Thyroid gland (tissue), 4 donors: Measurements from ENCODE around the gene SPATA2. TPM values are rescaled to one million over a fixed set of nuclear protein-coding genes. Genes with fewer than 3 reads are reported as not detected.
A peak's percentile ranks its signal among the peaks of the same experiment; 100 is the strongest.

ENCODE experiments used
- DNase-seq, 2 donors: peaks; one replicate each; pipeline ENCODE4 v3.0.0-alpha.2; 2019
- H3K27ac ChIP-seq, 3 donors: fragments of 200-600 bp; sonication (generic); 1 replicate in 2 of 3; 2 replicates in 1 of 3; pipeline ENCODE4 v1.5.1; 2016 to 2019; ENCODE audit warnings: mild to moderate bottlenecking in 1 of 3, moderate library complexity in 1 of 3
- H3K27me3 ChIP-seq: fragments of 200-600 bp; sonication (generic); one replicate; pipeline ENCODE4 v1.5.1; 2019
- H3K36me3 ChIP-seq, 2 donors: fragments of 200-600 bp; sonication (generic); one replicate each; pipeline ENCODE4 v1.5.1; 2016 to 2019
- H3K4me1 ChIP-seq, 2 donors: fragments of 200-600 bp; sonication (generic); one replicate each; pipeline ENCODE4 v1.5.1; 2017 to 2019
- H3K4me3 ChIP-seq, 3 donors: fragments of 200-600 bp; sonication (generic); replicated peaks in 1 of 3; 1 replicate in 2 of 3; 2 replicates in 1 of 3; pipeline ENCODE4 v1.5.1; 2016; ENCODE audit warnings: mild to moderate bottlenecking in 1 of 3
- H3K9me3 ChIP-seq: fragments of 200-600 bp; sonication (generic); one replicate; pipeline ENCODE4 v1.5.1; 2017
- CTCF ChIP-seq, 6 experiments: fragments of 200-600 bp in 3 of 6; fragments of 450-650 bp in 3 of 6; sonication (generic) in 3 of 6; IDR thresholded peaks; one replicate each; pipeline ENCODE4 v1.5.1; 2016 to 2019; ENCODE audit warnings: antibody characterized with exemption in 6 of 6, mild to moderate bottlenecking in 2 of 6, inconsistent platforms in 1 of 6, moderate library complexity in 1 of 6
- POLR2A ChIP-seq, 2 donors: fragments of 450-650 bp; IDR thresholded peaks; one replicate each; pipeline ENCODE4 v1.6.1; 2017; ENCODE audit warnings: antibody characterized with exemption in 2 of 2, mild to moderate bottlenecking in 2 of 2, moderate library complexity in 1 of 2
- WGBS, 2 donors: methylation state at CpG; one replicate each; pipeline ENCODE4 v1.1.5; 2017; 5-methylcytosine and 5-hydroxymethylcytosine counted together
- intact Hi-C: fragments of 100-400 bp; cut with DNase I; formaldehyde crosslinking; loops from one replicate; pipeline ENCODE4 v1.15.1; 2023
- total RNA-seq, 4 donors: library from RNA; depleted of rRNA; stranded (reverse); fragments of >200 nt; gene quantifications; one replicate each; pipeline ENCODE4 v1.2.3, GENCODE V29; 2016

SPATA2 gene
- total RNA-seq, 4 donors from 2014 or later, result 5.0 to 14.2 (median 12.7) TPM

GRCh38 chr20:49928411-49929141 lies 13.2 kb upstream of the SPATA2 start:
- DNase-seq, result peak; percentile 84 to 88
- TF ChIP-seq POLR2A (IDR thresholded peaks at IDR 0.05) (no peak), CTCF (IDR thresholded peaks at IDR 0.05) (peak; percentile 74 to 96 (median 88))
- WGBS, 2 donors, result 13 to 17% methylated on average over 15 of the region's 15 CpGs
- Histone ChIP-seq H3K27ac (no peak overlapping the region), H3K4me3 (no peak overlapping the region), H3K36me3 (no peaks in the 10 kb centered on the region), H3K9me3 (no peaks in the 10 kb centered on the region), H3K4me1 (no peaks in the 10 kb centered on the region), H3K27me3 (no peaks in the 10 kb centered on the region)
- intact Hi-C loops, result loop anchor here (5.0 to 10.0 kb wide), 2 partner anchors 316 to 384 kb away; no protein-coding TSS in a partner anchor

- H3K9me3 ChIP-seq, result no peaks in the 10 kb centered on the region
- DNase-seq, result no peak
- H3K27me3 ChIP-seq, result no peaks in the 10 kb centered on the region
- H3K4me1 ChIP-seq, result no peaks in the 10 kb centered on the region
- TF ChIP-seq CTCF (IDR thresholded peaks at IDR 0.05) (no peak), POLR2A (IDR thresholded peaks at IDR 0.05) (no peak)
- intact Hi-C loops, result loop anchor here (5.0 to 10.0 kb wide), 2 partner anchors 314 to 381 kb away; no protein-coding TSS in a partner anchor
- no peak overlapping the region for H3K4me3 ChIP-seq
- no peak overlapping the region for H3K27ac ChIP-seq
- no peaks in the 10 kb centered on the region for H3K36me3 ChIP-seq
- WGBS, 2 donors, result 79% methylated on average over 2 of the region's 2 CpGs
These were observed 10.6 kb upstream of the SPATA2 start for GRCh38 chr20:49925901-49926454.

- Histone ChIP-seq H3K36me3 (no peaks in the 10 kb centered on the region), H3K4me1 (no peaks in the 10 kb centered on the region), H3K9me3 (no peaks in the 10 kb centered on the region), H3K27me3 (no peaks in the 10 kb centered on the region), H3K4me3 (no peak overlapping the region), H3K27ac (no peak overlapping the region)
- no peak for DNase-seq
- WGBS, 2 donors, result 81 to 91% methylated on average over 4 of the region's 4 CpGs
- intact Hi-C loops, result loop anchor here (10.0 kb wide), 1 partner anchor 379 kb away; no protein-coding TSS in a partner anchor
- TF ChIP-seq CTCF (IDR thresholded peaks at IDR 0.05) (no peak), POLR2A (IDR thresholded peaks at IDR 0.05) (no peak)
These were observed 8.9 kb upstream of the SPATA2 start for GRCh38 chr20:49924247-49924646.

- H3K36me3 ChIP-seq, result no peaks in the 10 kb centered on the region
- no peaks in the 10 kb centered on the region for H3K9me3 ChIP-seq
- H3K4me3 ChIP-seq, result no peak overlapping the region
- H3K27me3 ChIP-seq, result no peaks in the 10 kb centered on the region
- peaks cover 2 to 13% of the 10 kb centered on the region in 2 donors for H3K4me1 ChIP-seq
- TF ChIP-seq CTCF (IDR thresholded peaks at IDR 0.05) (no peak), POLR2A (IDR thresholded peaks at IDR 0.05) (no peak)
- DNase-seq, result no peak
- intact Hi-C loops, result loop anchor here (10.0 kb wide), 1 partner anchor 65 kb away; no protein-coding TSS in a partner anchor
- H3K27ac ChIP-seq, result no peak overlapping the region
- WGBS, 2 donors, result 80 to 93% methylated on average over 2 of the region's 2 CpGs
These were observed 4.1 kb upstream of the SPATA2 start for GRCh38 chr20:49919461-49919860.

- DNase-seq, result no peak
- no peak overlapping the region for H3K4me3 ChIP-seq
- H3K36me3 ChIP-seq, result no peaks in the 10 kb centered on the region
- peaks cover 6 to 17% of the 10 kb centered on the region in 2 donors for H3K4me1 ChIP-seq
- WGBS, 2 donors, result 61 to 70% methylated on average over 7 of the region's 7 CpGs
- H3K27ac ChIP-seq, result no peak overlapping the region
- no peaks in the 10 kb centered on the region for H3K27me3 ChIP-seq
- intact Hi-C loops, result loop anchor here (10.0 kb wide), 1 partner anchor 64 kb away; no protein-coding TSS in a partner anchor
- TF ChIP-seq CTCF (IDR thresholded peaks at IDR 0.05) (no peak), POLR2A (IDR thresholded peaks at IDR 0.05) (no peak)
- no peaks in the 10 kb centered on the region for H3K9me3 ChIP-seq
These were observed 3.7 kb upstream of the SPATA2 start for GRCh38 chr20:49919009-49919408.
